SKM-1 (cell line): Measurements from ENCODE around the gene TGM4.

Experiments used
- DNase-seq: peaks from one replicate; lab custom pipeline; 2025; ENCODE audit not compliant: unreplicated experiment; lab: John Stamatoyannopoulos, UW

Gene TGM4

GRCh38 chr3:44950275-44950734, 75.9 kb downstream of the TGM4 start:
- DNase-seq = no peak

DNA sequence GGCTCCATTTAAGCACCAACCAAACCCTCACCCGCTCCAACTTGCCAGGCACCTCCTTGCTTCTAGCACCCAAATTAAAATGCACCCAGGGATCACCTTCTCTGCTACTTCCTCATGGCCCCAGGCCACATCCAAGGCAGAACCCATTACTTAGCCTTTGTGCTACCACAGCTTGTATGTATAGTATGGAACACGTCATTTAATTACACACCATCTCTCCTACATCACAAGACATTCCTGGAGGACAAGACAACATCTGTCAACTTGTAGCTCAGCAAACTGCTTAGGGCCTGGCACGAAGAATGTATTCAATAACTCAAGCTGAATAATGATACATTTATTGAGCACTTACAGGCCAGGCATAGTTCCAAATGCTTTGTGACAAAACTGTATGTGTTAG, 78.3 kb downstream of the TGM4 start:
- DNase-seq = no peak

- no peak for DNase-seq
Measured at GRCh38 chr3:44954304-44954703, 79.9 kb downstream of the TGM4 start.

GRCh38 chr3:44954962-44955361, 80.6 kb downstream of the TGM4 start:
- peak; percentile 79 for DNase-seq

- no peak for DNase-seq
Measured at GRCh38 chr3:44955917-44956316, 81.5 kb downstream of the TGM4 start.

DNA sequence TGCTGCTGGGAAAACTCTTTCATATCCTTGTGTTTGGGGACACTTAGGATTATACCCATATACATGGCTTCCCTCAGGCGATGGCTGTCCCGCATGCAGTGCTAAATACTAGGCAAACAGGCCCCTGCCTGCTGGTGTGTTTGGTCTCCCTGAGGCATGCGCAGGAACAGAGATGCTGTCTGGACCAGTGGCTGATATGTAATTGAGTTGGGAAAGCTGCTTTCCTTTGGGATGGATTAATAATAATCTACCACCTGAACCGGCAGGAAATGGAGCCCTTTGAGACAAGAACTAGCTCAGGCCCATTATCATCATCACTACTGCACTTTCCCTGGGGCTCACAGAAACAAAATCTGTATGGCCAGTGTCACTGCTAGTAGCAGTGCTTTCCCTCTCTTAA, 83.6 kb downstream of the TGM4 start:
- no peak for DNase-seq

GRCh38 chr3:44958386-44958785, 84.0 kb downstream of the TGM4 start:
- DNase-seq = no peak

DNA sequence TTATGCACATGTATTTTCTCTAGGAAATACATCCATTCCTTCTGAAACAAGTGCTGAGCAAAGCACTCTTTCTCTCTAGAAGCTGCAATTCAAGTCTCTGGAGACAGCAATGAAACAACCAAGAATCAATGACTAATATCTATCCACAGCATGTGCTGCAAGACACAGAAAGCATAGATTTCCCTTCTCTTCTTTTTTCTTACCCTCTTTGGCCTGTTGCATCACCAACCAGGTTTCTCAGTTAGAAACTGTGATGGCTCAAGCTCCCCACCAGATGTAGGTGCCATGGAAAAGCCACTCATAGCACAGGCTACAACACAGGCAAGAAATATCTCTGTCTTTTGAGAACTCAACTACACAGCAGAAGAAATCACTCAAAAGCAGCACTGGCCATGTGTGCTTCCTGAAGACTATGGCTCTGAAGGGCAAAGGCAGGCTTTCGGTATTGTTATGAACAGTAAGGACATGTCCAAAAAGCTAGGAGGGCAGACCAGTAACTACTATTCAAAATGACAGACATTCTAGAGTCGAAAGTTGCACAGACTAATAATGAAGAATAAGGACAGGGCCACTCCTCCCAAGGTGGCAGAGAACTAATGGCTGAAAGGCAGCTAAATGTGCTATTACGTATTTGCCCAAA, 86.1 kb downstream of the TGM4 start:
- no peak for DNase-seq

GRCh38 chr3:44961888-44962287, 87.5 kb downstream of the TGM4 start:
- DNase-seq = no peak

GRCh38 chr3:44962621-44963393, 88.4 kb downstream of the TGM4 start:
- DNase-seq = no peak

DNA sequence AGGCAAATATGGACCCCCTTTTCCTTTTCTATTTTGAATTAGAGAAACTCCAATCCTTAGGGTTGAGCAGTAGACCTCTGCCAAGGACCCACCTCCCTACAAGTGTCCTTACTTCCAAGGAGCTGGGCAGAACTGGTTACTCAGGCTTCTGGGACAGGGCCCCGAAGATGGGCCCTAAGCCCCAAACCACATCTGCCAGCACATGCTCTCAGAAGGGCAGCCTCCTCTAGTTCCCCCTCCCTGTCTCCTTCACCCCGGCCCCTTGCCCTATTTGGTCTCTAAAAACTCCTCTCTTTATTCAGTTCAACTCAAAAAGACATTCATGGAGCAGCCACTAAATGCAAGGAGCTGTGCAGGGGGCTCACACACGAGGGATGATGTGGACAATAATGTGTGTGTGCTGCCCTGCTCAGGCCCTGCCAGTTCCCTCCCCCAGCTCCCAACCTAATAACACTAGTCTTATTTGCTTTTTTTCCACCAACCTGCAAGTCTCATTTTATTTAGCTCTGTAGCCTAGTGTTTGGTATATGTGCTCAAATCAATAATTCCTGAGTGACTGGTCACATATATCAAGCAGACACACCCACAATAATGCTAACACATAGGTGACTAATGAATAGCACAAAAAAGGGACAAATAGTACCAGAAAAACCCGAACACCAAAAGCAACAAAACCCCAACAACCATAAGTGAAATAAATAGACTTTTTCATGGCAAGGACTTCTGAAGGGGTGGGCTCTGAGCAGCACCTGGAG, 89.3 kb downstream of the TGM4 start:
- no peak for DNase-seq
